Astrocyte (in vitro differentiated cells and primary cell): Measurements from ENCODE around the gene FGFR3. TPM values are rescaled to one million over a fixed set of nuclear protein-coding genes. Genes with fewer than 3 reads are reported as not detected.

ENCODE experiments used
- DNase-seq: peaks from one replicate; pipeline ENCODE4 v3.0.0-alpha.2; 2010; ENCODE audit warnings: low read depth
- FAIRE-seq: peaks from 2 replicates; lab custom pipeline; 2011; peaks lifted over from hg19 to GRCh38; lab: Jason Lieb, UNC
- H2AFZ ChIP-seq: 2 replicates; pipeline ENCODE4 v1.6.0; 2012; ENCODE audit warnings: low read depth, low read length, inconsistent platforms
- H3K27ac ChIP-seq: 2 replicates; pipeline ENCODE4 v1.5.1; 2011; ENCODE audit warnings: low read depth, low read length, inconsistent platforms
- H3K27me3 ChIP-seq: 2 replicates; pipeline ENCODE4 v1.6.0; 2011; ENCODE audit warnings: low read length, inconsistent platforms; ENCODE audit not compliant: insufficient read depth
- H3K36me3 ChIP-seq: 2 replicates; pipeline ENCODE4 v1.5.1; 2011; ENCODE audit warnings: low read length, inconsistent platforms; ENCODE audit not compliant: insufficient read depth
- H3K4me1 ChIP-seq: 2 replicates; pipeline ENCODE4 v1.5.1; 2011; ENCODE audit warnings: low read length, inconsistent platforms; ENCODE audit not compliant: insufficient read depth
- H3K4me2 ChIP-seq: 2 replicates; pipeline ENCODE4 v1.6.0; 2012; ENCODE audit warnings: low read length, inconsistent platforms
- H3K4me3 ChIP-seq: 2 replicates; pipeline ENCODE4 v1.5.1; 2011; ENCODE audit warnings: low read depth, mild to moderate bottlenecking, low read length, inconsistent platforms; ENCODE audit not compliant: insufficient read depth
- H3K79me2 ChIP-seq: 2 replicates; pipeline ENCODE4 v1.6.0; 2012; ENCODE audit warnings: mild to moderate bottlenecking, low read length, inconsistent platforms; ENCODE audit not compliant: insufficient read depth
- H3K9ac ChIP-seq: 2 replicates; pipeline ENCODE4 v1.6.0; 2012; ENCODE audit warnings: mild to moderate bottlenecking, low read length, inconsistent platforms
- H3K9me3 ChIP-seq: 2 replicates; pipeline ENCODE4 v1.5.1; 2012; ENCODE audit warnings: low read depth, mild to moderate bottlenecking, low read length, inconsistent platforms; ENCODE audit not compliant: insufficient read depth
- H4K20me1 ChIP-seq: 2 replicates; pipeline ENCODE4 v1.6.0; 2012; ENCODE audit warnings: low read length, inconsistent platforms; ENCODE audit not compliant: insufficient read depth
- H3K27ac Mint-ChIP-seq: one replicate; pipeline ENCODE4 v1.8.0; 2021; ENCODE audit warnings: mild to moderate bottlenecking, mixed read lengths; ENCODE audit not compliant: unreplicated experiment
- H3K27me3 Mint-ChIP-seq: one replicate; pipeline ENCODE4 v1.8.0; 2021; ENCODE audit warnings: low read depth, mixed read lengths; ENCODE audit not compliant: unreplicated experiment
- H3K36me3 Mint-ChIP-seq: one replicate; pipeline ENCODE4 v1.8.0; 2021; ENCODE audit warnings: low read depth, mixed read lengths; ENCODE audit not compliant: unreplicated experiment
- H3K4me1 Mint-ChIP-seq: one replicate; pipeline ENCODE4 v1.8.0; 2021; ENCODE audit warnings: low read depth, mixed read lengths; ENCODE audit not compliant: unreplicated experiment
- H3K4me3 Mint-ChIP-seq: one replicate; pipeline ENCODE4 v1.8.0; 2021; ENCODE audit warnings: mild to moderate bottlenecking, moderate library complexity, mixed read lengths; ENCODE audit not compliant: unreplicated experiment
- H3K9me3 Mint-ChIP-seq: one replicate; pipeline ENCODE4 v1.8.0; 2021; ENCODE audit warnings: mild to moderate bottlenecking, mixed read lengths; ENCODE audit not compliant: unreplicated experiment
- CTCF ChIP-seq: IDR thresholded peaks from 2 replicates; pipeline ENCODE4 v1.5.1; 2011; ENCODE audit warnings: low read depth, mild to moderate bottlenecking, inconsistent platforms, low read length, moderate library complexity; ENCODE audit not compliant: insufficient read depth
- EZH2 ChIP-seq: IDR thresholded peaks from 2 replicates; pipeline ENCODE4 v1.6.1; 2012; ENCODE audit warnings: mild to moderate bottlenecking, low read length, inconsistent platforms; ENCODE audit not compliant: insufficient read depth
- total RNA-seq: library from RNA; stranded (reverse); gene quantifications from 2 replicates; pipeline ENCODE4 v1.2.1, GENCODE V29; 2021

FGFR3 gene
- total RNA-seq, 1 donor from 2014 or later, result 3.9 TPM

DNA sequence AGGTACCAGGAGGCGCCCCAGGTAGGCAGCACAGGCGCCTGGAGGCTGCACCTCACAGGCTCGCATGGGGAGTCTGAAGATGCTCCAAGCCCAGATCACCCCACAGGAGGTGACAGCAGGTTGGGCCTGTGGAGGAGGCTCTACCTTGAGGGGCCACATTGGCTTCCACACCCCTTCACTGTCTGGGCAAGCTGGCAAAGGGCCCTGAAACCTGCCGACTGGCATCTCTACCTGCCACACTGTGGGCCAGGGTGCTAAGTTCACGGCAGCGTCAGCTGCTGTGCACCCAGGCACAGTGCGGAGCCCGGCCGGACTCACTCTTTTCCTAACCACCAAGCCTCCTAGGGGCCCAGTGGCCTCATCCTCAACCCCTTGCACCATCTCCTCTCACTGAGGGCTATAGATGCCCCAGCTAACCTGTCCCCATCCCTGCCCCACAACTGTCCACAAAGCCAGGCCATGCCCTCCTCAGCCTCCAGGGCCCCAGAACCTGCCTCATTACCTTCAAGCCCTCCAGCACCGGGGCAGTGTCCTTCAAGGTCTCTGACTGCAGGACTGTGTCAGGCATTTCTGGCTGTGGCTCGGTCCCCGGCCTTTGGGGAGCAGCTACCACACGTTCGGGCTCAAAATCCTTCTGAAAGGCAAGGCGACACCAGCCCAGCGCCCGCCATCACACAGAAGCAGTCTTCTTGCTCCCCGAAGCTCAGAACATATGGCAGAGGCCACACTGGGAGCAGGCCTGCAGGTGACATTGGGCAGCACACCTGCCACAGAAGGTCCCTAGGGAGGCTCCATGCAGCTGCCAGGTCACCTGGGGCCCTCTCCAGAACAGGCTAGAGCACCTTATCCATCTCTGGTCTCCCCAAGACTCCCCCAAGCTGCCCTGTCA lies 28.8 kb downstream of the FGFR3 start:
- Mint-ChIP-seq H3K4me1 (no peaks in the 10 kb centered on the region), H3K4me3 (no peak overlapping the region), H3K27me3 (no peaks in the 10 kb centered on the region), H3K27ac (no peak overlapping the region), H3K36me3 (peaks cover 28% of the 10 kb centered on the region), H3K9me3 (no peaks in the 10 kb centered on the region)
- no peaks in the 10 kb centered on the region for H3K79me2 ChIP-seq
- no peak for DNase-seq
- no peak overlapping the region for H3K4me3 ChIP-seq
- TF ChIP-seq EZH2, result no peak
- TF ChIP-seq CTCF, result no peak
- no peak overlapping the region for H3K9ac ChIP-seq
- H3K4me1 ChIP-seq, result no peaks in the 10 kb centered on the region
- H3K9me3 ChIP-seq, result no peaks in the 10 kb centered on the region
- H2AFZ ChIP-seq, result no peak overlapping the region
- FAIRE-seq, result no peak
- peaks cover 28% of the 10 kb centered on the region for H3K36me3 ChIP-seq
- H3K4me2 ChIP-seq, result no peak overlapping the region
- no peak overlapping the region for H3K27ac ChIP-seq
- peaks cover 15% of the 10 kb centered on the region for H4K20me1 ChIP-seq
- H3K27me3 ChIP-seq, result no peaks in the 10 kb centered on the region

DNA sequence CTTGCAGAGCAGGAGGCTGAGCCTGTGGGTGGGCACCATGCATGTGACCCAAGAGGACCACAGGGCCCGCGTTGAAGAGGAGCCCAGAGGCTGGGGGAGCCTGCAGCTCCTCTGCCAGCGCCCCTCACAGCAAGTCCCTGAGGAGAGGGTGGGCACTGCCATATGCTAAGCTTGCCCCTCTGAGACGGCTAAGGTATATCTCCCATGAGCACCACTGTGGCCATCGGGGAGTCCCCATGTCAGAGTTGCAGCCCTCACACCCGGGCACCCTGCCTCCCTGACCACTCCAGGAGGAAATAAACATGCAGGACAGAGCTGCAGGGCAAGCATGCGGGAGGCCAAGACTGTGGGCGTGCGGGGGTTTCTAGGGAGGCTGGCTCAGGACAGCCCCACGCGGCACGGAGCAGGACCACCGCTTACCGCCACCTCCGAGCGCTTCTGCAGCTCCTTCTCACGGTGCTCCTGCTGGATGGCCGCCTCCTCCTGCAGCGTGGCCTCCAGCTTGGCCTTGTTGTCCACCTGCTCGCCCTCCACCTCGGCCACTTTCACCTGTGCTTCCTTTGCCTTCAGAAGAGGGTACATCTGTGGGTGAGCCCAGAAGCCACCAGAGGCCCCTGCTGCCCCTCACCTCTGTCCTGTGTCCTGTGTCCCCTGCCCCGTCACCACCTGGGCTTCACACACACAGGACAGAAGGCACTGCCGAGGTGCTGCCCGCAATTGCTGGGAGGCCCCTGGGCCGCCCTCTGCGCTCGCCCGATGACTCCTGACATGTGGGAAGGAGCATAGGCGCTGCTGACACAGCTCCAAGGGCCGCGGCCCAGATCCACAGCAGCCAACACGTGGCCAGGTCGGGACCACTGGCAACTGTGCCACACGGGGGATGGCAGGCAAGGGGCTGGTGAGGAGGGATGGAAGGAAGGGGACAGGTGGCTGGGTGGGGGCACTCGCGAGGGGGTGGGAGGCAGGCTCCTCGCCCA lies 29.8 kb downstream of the FGFR3 start:
- H3K36me3 ChIP-seq, result peaks cover 25% of the 10 kb centered on the region
- H3K27ac Mint-ChIP-seq, result no peak overlapping the region

GRCh38 chr4:1823545-1823932 lies 30.4 kb downstream of the FGFR3 start:
- H3K9ac ChIP-seq, result no peak overlapping the region
- peaks cover 23% of the 10 kb centered on the region for H3K36me3 ChIP-seq
- no peaks in the 10 kb centered on the region for H3K27me3 ChIP-seq
- H3K4me2 ChIP-seq, result no peak overlapping the region
- no peak overlapping the region for H3K4me3 ChIP-seq
- Mint-ChIP-seq H3K4me3 (no peak overlapping the region), H3K9me3 (no peaks in the 10 kb centered on the region), H3K27ac (no peak overlapping the region), H3K4me1 (no peaks in the 10 kb centered on the region), H3K36me3 (peaks cover 28% of the 10 kb centered on the region), H3K27me3 (no peaks in the 10 kb centered on the region)
- no peak overlapping the region for H3K27ac ChIP-seq
- no peak overlapping the region for H2AFZ ChIP-seq
- TF ChIP-seq EZH2, result no peak
- TF ChIP-seq CTCF, result no peak
- DNase-seq (no peak), FAIRE-seq (no peak)
- no peaks in the 10 kb centered on the region for H3K79me2 ChIP-seq
- no peaks in the 10 kb centered on the region for H3K4me1 ChIP-seq
- peaks cover 15% of the 10 kb centered on the region for H4K20me1 ChIP-seq
- H3K9me3 ChIP-seq, result no peaks in the 10 kb centered on the region

More for the DNA sequence above, 29.8 kb downstream of the FGFR3 start:
- H3K27me3 Mint-ChIP-seq, result no peaks in the 10 kb centered on the region
- Histone ChIP-seq H2AFZ (no peak overlapping the region), H3K79me2 (no peaks in the 10 kb centered on the region), H3K27ac (no peak overlapping the region), H4K20me1 (peaks cover 15% of the 10 kb centered on the region), H3K9ac (no peak overlapping the region), H3K4me1 (no peaks in the 10 kb centered on the region), H3K27me3 (no peaks in the 10 kb centered on the region), H3K4me3 (no peak overlapping the region), H3K4me2 (no peak overlapping the region), H3K9me3 (no peaks in the 10 kb centered on the region)
- H3K4me1 Mint-ChIP-seq, result no peaks in the 10 kb centered on the region
- H3K4me3 Mint-ChIP-seq, result no peak overlapping the region
- peaks cover 30% of the 10 kb centered on the region for H3K36me3 Mint-ChIP-seq
- no peak for TF ChIP-seq EZH2
- no peaks in the 10 kb centered on the region for H3K9me3 Mint-ChIP-seq
- FAIRE-seq (no peak), DNase-seq (no peak)
